AG04449 (cell line): Measurements from ENCODE around the gene CRTAC1.

Experiments
- CTCF ChIA-PET: fragments of 350-600 bp; formaldehyde crosslinking; extraction: SDS; loops from one replicate; lab custom pipeline; 2021; ENCODE audit warnings: antibody characterized with exemption; lab: Yijun Ruan, JAX
- POLR2A ChIA-PET: fragments of 400-600, 350-600 bp; formaldehyde crosslinking; extraction: SDS; loops from one replicate; lab custom pipeline; 2020; ENCODE audit warnings: antibody characterized with exemption, inconsistent platforms; lab: Yijun Ruan, JAX
- DNase-seq: peaks from one replicate; pipeline ENCODE4 v3.0.0-alpha.2; 2010; ENCODE audit warnings: low read depth, low spot score
- H3K4me3 ChIP-seq: 2 replicates; pipeline ENCODE4 v1.5.1; 2011; ENCODE audit warnings: low read depth, mild to moderate bottlenecking, control low read depth, low read length
- TF ChIP-seq, protein P1 (sequence below): IDR thresholded peaks from one replicate; pipeline ENCODE4 v1.5.1; 2011; ENCODE audit warnings: mild to moderate bottlenecking, moderate library complexity, low read length, control low read depth, inconsistent platforms; ENCODE audit not compliant: insufficient read depth; ENCODE audit errors: missing control alignments

CRTAC1 gene

DNA sequence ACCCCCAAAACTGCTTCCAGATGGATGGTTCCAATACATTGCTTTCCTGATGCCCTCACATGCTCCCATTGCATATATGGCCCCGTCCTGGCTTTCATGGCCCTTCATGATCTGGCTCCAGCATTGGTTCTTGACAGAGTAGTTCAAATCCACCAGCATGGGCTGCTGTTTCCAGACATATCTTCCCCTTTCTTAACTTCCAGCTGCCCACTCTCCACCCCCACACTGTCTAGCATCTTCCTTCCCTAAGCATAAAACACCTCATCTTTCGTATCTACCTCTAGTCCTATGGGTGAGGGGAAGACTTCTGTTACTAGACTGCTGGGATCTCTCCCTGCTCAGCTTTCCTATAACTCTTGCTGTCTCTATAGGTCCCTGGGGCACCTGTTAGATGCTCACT, 194.0 kb downstream of the CRTAC1 start:
- DNase-seq = no peak
- H3K4me3 ChIP-seq = no peak overlapping the region
- ChIA-PET CTCF (no interaction called here), POLR2A (no interaction called here)
- TF ChIP-seq, protein P1, sequence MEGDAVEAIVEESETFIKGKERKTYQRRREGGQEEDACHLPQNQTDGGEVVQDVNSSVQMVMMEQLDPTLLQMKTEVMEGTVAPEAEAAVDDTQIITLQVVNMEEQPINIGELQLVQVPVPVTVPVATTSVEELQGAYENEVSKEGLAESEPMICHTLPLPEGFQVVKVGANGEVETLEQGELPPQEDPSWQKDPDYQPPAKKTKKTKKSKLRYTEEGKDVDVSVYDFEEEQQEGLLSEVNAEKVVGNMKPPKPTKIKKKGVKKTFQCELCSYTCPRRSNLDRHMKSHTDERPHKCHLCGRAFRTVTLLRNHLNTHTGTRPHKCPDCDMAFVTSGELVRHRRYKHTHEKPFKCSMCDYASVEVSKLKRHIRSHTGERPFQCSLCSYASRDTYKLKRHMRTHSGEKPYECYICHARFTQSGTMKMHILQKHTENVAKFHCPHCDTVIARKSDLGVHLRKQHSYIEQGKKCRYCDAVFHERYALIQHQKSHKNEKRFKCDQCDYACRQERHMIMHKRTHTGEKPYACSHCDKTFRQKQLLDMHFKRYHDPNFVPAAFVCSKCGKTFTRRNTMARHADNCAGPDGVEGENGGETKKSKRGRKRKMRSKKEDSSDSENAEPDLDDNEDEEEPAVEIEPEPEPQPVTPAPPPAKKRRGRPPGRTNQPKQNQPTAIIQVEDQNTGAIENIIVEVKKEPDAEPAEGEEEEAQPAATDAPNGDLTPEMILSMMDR = no peak

DNA sequence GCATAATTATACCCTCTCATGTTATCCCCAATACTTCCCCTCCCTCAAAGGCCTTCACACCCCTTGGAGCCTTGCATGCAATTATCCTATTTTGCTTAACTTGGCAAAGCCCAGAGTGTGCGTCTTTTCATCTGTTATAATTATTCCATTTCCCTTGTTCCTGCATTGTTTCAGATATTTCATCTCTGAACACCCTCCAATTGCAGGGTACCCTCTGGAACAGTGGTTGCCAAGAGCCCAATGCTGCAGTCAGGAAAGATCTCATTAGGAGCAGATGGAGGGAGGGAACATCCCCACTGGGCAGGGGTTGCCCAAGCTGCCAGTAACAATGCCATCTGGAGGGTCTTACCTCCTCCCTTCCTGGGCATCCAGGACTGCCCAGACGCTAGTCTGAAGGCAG, 199.2 kb downstream of the CRTAC1 start:
- DNase-seq = no peak
- ChIA-PET POLR2A (no interaction called here), CTCF (no interaction called here)
- no peak overlapping the region for H3K4me3 ChIP-seq
- TF ChIP-seq, protein P1 = no peak

DNA sequence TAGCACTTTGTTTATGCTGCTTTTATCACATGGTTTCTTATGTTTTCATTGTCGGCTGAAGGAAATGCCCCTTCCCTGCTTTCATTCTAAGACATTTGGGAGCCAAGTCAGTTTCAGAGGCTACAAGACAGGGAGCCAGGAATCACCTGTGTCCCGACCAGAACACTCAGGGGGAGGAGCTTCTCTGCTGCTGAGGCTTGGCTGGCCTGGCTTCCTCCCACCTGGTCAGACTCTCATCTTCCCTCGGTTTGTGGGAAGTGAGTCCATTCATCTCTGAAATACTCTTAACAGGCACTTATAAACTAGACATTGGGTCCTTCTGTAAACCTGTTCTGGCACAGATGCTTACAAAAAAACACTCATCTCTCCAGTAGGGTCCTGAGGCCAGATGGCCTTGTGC, 200.4 kb downstream of the CRTAC1 start:
- DNase-seq = no peak
- no peak overlapping the region for H3K4me3 ChIP-seq
- ChIA-PET POLR2A (no interaction called here), CTCF (no interaction called here)
- TF ChIP-seq, protein P1 = no peak

GRCh38 chr10:97828721-97829120, 201.7 kb downstream of the CRTAC1 start:
- ChIA-PET POLR2A (no interaction called here), CTCF (no interaction called here)
- DNase-seq = no peak
- no peak overlapping the region for H3K4me3 ChIP-seq
- TF ChIP-seq, protein P1 = no peak

DNA sequence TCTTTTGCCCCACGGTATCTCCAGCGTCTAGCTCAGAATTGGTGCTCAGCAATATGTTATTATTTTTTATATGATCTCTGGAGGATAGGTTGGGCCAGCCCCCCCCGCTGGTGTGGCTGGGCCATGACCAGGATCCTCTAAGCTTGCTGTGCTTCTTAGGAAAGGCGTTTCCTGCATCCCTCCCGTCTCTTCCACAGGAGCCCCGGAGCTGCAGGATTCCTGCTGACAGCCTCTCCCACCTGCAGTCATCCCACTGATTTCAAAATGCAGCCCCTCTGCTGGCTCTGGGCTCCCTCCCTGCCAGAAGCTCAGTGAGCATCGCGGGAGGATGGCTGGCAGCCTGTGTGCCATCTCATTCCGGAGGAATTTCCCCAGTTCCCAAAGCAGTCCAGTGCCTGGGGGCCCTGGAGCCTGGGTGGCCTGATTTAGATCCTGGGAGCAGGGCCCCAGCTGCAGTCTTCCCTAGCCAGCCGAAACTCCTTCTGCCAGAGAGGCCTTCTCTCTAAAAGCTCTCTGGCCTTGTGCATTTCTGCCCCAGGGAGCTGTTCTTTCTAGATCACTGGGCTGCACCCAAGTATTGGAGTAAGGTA, 202.6 kb downstream of the CRTAC1 start:
- ChIA-PET POLR2A (no interaction called here), CTCF (interaction anchor here (0.6 kb wide), 1 partner anchor 21 kb away, joined by 3 read pairs; no protein-coding TSS in a partner anchor)
- TF ChIP-seq, protein P1 = no peak
- no peak overlapping the region for H3K4me3 ChIP-seq
- no peak for DNase-seq

GRCh38 chr10:97826892-97827291, 203.5 kb downstream of the CRTAC1 start:
- no peak for DNase-seq
- TF ChIP-seq, protein P1 = no peak
- ChIA-PET CTCF (interaction anchor here (1.0 kb wide), 1 partner anchor 43 kb away, joined by 3 read pairs; no protein-coding TSS in a partner anchor), POLR2A (no interaction called here)
- H3K4me3 ChIP-seq = no peak overlapping the region
